Fibroblast of pulmonary artery (primary cell): ENCODE results near the gene SLC2A1.

Experiments used
- DNase-seq: peaks from one replicate; pipeline ENCODE4 v3.0.0-alpha.2; 2010; ENCODE audit warnings: low read depth
- H3K4me3 ChIP-seq: replicated peaks from 2 replicates; pipeline ENCODE4 v1.5.1; 2011; ENCODE audit warnings: low read depth, mild to moderate bottlenecking, control low read depth, low read length, moderate library complexity
- CTCF ChIP-seq: IDR thresholded peaks from 2 replicates; pipeline ENCODE4 v1.5.1; 2011; ENCODE audit warnings: mild to moderate bottlenecking, control low read depth, low read length, inconsistent platforms; ENCODE audit errors: missing control alignments

Gene SLC2A1

GRCh38 chr1:42945164-42945563, 13.5 kb downstream of the SLC2A1 start:
- no peak for TF ChIP-seq CTCF
- DNase-seq = no peak
- no peak overlapping the region for H3K4me3 ChIP-seq

- no peak for TF ChIP-seq CTCF
- no peak for DNase-seq
- no peak overlapping the region for H3K4me3 ChIP-seq
Measured at GRCh38 chr1:42944246-42944928, 14.3 kb downstream of the SLC2A1 start.

GRCh38 chr1:42943728-42944127, 14.9 kb downstream of the SLC2A1 start:
- no peak overlapping the region for H3K4me3 ChIP-seq
- no peak for TF ChIP-seq CTCF
- no peak for DNase-seq

- H3K4me3 ChIP-seq = no peak overlapping the region
- TF ChIP-seq CTCF = no peak
- no peak for DNase-seq
Measured at GRCh38 chr1:42943166-42943565, 15.5 kb downstream of the SLC2A1 start.

GRCh38 chr1:42942444-42942843, 16.2 kb downstream of the SLC2A1 start:
- H3K4me3 ChIP-seq = no peak overlapping the region
- DNase-seq = no peak
- no peak for TF ChIP-seq CTCF

- DNase-seq = peak; percentile 79
- no peak overlapping the region for H3K4me3 ChIP-seq
- TF ChIP-seq CTCF = no peak
Measured at GRCh38 chr1:42941640-42942330, 16.9 kb downstream of the SLC2A1 start.
